Right lobe of liver (tissue), 4 donors: ENCODE data around the gene DAZ1.
"Not testable (repeated sequence)": the region's sequence is repeated elsewhere in the genome, so short reads cannot be mapped to it uniquely, and the experiment has no call there.

ENCODE experiments used
- CTCF ChIP-seq, 4 donors: fragments of 200-600 bp in 3 of 4; fragments of 450-650 bp in 1 of 4; IDR thresholded peaks; one replicate each; pipeline versions ENCODE4 v1.5.1 to v1.8.0; 2016 to 2022; ENCODE audit warnings: antibody characterized with exemption in 4 of 4, mild to moderate bottlenecking in 2 of 4
- POLR2A ChIP-seq: fragments of 450-650 bp; IDR thresholded peaks from one replicate; pipeline ENCODE4 v1.6.1; 2017; ENCODE audit warnings: antibody characterized with exemption, mild to moderate bottlenecking
- donor health status: DM: no; HTN: no; CAD: no.
- donor health status: DM: no; HTN: no; CAD: no.
- donor health status: DM: no; HTN: yes; CAD: no.

DNA sequence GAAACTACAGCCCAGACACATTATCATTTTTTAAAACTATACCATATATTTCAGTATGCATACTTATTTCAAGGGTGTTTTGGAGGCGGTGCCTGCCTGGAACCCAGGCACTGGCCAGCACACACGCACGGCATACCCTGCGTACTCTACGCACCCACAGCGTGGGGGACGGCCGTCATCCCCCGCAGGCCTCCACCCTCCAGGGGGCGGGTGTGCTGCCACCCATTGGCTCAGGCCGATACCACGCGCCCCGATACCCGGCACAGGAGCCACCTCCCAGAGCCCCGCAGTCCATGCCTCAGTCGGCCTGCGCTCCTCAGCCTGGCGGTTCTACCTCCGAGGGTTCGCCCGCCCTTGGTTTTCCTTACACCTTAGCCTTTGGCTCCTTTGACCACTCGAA, 20.4 kb upstream of the DAZ1 start, which contains the start of gene DAZ2:
- not testable (repeated sequence) for TF ChIP-seq CTCF (IDR thresholded peaks at IDR 0.05); POLR2A
